ENCODE data around the gene PLD2.

GRCh38 chr17:4790705-4791088, 16.3 kb upstream of the PLD2 start:
- TF ChIP-seq CTCF (conservative IDR thresholded peaks at IDR 0.05; ENCODE audit: low read depth, low read length) = no peak
- TF ChIP-seq EZH2phosphoT487 (IDR thresholded peaks at IDR 0.05; ENCODE audit: borderline replicate concordance, low read length) = no peak
- TF ChIP-seq EZH2 (IDR thresholded peaks at IDR 0.05; ENCODE audit: low read length, unreplicated experiment) = no peak
